Activated T-cell treated with anti-CD3 and anti-CD28 coated beads for 48 hours (primary cell): ENCODE data around the gene FAM98A.

Experiments
- DNase-seq: peaks from one replicate; pipeline ENCODE4 v3.0.0-alpha.2; 2020; ENCODE audit warnings: low read depth

The FAM98A gene

DNA sequence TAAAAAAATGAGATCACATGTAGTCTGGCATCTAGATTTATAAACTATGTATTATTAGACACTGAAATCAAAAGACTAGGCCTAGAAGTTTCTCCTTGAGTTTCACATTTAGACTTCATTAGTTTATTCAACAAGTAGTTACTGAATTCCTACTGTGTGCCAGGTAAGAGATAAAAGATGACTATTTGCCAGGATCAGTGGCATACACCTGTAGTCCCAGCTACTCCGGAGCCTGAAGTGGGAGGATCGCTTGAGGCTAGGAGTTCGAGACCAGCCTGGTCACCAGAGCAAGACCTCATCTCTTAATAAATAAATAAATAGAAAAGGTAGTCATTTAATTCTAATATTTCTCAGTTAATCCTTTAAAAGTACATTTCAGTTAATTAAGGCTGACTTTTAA lies 2.1 kb downstream of the FAM98A start:
- no peak for DNase-seq

DNA sequence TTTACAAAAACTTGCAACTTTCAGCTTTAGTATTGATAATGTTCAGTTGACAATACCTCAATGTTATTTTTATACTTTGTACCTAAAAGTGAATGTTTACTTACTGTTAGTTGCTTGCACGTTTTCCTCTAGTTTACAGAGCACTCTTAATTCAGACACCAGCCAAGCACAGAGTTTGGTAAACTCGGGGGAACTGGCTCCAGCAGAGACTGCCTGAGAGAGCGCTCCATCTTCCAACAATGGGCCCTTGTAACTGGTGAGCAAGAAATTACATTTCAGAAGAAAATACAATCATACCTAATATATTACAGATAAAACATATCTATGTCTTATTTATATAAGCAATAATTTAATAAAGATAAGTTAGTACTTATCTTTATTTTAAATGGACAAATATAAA lies 3.7 kb downstream of the FAM98A start:
- no peak for DNase-seq

DNA sequence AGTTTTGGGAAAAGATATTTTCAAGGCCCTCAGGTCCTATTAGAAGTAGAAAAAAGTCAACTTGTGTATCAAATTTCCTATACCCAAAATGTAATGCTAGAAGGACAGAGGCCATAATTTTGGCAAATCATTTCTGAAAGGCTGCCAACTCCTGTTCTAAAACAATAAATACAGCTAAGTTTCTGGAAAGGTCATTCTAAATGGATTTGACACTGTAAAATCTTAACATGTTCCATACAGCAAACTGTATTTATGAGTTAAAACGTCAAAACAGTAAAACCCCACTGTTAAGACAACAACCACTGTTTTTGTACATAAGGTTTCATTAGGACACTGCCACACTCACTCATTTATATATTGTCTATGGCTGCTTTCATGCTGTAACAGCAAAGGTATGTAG lies 9.7 kb downstream of the FAM98A start:
- no peak for DNase-seq

- no peak for DNase-seq
Observed at GRCh38 chr2:33588232-33588631, 10.9 kb downstream of the FAM98A start.

DNA sequence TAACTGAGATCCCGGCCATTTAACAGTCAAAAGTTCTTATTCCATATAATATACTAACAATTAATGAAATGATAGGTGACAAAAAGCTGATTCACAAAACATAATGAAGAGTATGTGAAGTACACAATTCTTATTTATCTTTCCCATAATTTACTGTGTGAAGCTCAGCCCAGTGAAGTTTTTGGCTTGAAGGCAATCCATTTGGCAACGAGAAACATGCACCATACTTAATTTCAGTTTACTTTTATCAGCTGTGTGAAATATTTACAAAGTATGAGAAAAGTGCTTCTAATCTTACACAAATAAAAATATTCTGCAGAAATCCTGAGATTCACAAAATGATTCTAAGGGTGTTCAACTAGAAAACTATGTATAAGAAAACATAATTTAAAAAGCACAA lies 12.3 kb downstream of the FAM98A start:
- DNase-seq, result no peak

DNA sequence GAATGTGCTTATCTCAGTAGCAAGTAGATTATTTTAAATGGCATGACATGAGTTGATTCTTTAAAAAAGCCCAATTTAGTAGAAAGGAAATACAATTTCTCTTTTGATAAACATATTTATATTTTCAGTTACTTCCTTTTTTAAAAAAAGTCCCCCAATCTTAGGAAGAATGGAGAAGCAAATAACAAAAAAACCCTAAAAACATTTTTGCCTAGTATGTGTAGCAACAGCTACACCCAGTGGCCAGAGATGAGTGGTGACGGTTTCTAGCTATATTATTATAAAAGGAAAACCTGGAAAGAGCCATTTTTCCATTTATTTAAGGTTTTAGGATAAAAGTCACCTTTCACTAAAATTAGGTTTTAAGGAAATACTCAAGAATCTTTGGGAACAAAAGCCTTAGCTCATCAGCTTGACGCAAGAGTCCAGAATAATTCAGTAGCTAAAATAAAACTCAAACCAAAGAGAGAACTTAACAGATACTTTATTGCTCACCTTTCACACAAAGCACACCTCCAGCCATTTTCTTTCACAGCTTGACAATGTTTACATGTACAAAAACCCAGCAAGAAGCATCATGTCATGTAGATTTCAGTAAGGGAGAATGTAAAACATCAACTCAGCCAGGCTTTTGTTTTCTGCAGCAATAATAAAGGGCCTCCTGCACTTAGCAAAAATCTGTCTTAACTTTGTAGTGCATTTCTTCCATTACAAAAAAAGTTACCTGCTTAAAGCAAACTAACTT lies 15.7 kb downstream of the FAM98A start:
- no peak for DNase-seq

GRCh38 chr2:33581872-33582271 lies 17.2 kb downstream of the FAM98A start:
- DNase-seq, result no peak

- no peak for DNase-seq
Observed at GRCh38 chr2:33579227-33579626, 19.9 kb downstream of the FAM98A start.

DNA sequence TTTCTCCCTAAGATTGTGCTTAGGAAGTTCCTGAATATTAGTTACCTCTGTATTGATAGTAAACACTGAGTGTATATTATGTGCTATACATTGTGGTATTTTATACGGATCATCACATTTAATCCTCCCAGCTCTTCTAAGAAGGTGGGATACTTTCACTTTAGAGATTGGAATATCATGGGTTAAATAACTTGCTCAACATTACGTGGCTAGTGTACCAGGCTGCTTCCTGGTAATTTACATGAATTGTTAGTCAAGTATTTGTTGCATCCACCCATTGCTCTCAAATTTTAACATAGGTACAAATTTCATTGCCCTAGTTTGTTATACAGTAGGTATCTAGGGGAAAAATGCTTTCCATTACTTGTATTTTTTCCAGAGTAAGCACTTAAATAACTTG lies 21.4 kb downstream of the FAM98A start:
- DNase-seq, result no peak

DNA sequence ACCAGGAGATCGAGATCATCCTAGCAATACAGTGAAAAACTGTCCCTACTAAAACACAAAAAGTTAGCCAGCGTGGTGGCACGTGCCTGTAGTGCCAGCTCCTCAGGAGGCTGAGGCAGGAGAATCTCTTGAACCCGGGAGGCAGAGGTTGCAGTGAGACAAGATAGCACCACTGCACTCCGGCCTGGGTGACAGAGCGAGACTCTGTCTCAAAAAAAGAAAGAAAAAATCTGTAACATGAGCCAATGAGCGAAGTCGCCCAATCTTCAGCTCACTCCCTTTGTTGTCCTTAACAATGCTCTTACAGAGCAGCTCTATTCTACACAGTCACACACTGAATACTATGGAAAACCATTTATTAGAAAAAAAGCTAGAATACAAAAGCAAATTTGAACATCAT lies 22.0 kb downstream of the FAM98A start:
- DNase-seq, result no peak

- no peak for DNase-seq
Observed at GRCh38 chr2:33573657-33574056, 25.4 kb downstream of the FAM98A start.

DNA sequence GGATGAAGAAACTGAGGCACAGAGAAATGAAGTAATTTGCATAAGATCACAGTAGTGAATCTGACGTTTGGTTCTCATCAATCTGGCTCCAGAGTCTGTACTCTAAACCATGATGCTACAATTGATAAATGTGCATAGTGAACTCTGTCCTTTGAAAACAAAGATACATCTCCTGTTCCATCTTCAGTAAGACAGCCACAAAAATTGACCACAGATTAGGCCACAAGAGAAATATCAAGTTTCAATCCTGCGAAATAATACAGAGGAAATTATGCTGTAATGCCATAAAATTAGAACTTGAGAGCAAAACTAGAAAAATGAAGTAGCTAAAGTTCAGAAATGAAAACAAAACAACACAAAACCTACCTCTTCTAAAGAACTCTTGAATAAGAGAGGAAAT lies 28.4 kb downstream of the FAM98A start:
- DNase-seq, result no peak

DNA sequence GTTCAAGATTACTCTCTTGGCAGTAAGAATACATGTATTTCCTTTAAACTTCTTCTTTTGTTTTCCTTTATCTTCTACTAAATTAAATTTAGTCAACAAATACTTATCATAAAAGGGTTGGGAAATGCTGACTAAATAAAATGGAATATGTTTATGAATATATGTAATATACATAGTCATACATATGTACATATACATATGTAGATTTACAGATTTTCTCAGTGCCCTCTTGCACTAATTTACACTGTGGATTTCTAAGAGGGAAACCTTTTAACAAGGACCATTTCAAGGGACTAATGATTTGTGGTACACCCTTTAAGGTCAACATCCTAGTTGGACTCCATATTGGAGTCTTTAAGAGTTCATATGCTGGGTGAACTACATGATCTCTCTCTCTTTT lies 37.2 kb downstream of the FAM98A start:
- DNase-seq, result no peak

GRCh38 chr2:33560017-33560416 lies 39.1 kb downstream of the FAM98A start:
- no peak for DNase-seq

GRCh38 chr2:33559328-33559727 lies 39.8 kb downstream of the FAM98A start:
- DNase-seq, result no peak

- DNase-seq, result no peak
Observed at GRCh38 chr2:33555681-33556080, 43.4 kb downstream of the FAM98A start.

DNA sequence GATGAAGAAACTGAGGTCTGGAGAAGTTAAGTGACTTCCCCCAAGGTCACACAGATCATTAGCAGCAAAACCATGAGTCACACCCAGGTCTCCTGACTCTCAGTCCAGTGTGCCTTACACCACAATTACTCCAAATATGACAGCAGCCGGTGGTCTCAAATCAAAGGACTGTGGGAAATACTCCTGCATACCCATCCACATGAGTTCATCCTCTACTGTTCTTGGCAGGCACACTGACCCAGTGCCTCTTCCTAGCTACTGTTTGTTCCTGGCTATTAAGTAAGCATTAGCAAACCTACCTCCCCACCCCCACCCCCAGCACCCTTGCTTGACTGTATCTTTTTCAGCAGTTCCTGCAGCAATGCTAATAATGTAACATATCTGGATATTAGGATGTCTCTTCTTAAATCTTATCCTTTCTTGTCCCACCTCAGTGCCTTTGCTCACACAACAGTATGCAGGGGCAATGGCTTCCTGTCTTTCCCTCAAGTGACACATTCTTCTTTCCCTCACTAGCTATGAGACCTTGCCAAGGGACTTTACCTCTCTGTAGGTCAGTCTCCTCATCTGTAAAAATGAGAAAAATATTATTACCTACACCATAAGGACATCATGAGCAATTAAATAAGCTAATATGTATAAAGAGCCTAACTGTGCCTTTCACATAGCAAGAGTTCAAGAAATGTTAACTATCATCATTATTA lies 46.2 kb downstream of the FAM98A start:
- no peak for DNase-seq

GRCh38 chr2:33550206-33550605 lies 48.9 kb downstream of the FAM98A start:
- no peak for DNase-seq

DNA sequence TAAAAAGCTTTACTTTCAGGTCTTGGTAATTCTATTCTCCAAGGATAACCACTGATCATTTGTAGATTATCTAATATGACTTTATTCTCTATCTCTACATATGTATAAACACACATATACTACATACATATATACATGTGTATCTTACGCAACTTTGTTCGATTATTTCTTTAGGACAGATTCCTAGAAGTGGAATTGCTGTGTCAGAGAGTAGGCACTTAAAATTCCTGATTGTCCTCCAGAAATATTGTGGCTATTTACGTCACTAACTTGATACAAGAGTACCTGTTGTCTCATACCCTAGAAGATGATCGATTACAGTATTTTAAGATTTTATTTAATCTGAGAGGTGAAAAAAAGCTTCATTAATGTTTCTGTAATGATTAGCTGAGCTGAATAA lies 57.9 kb downstream of the FAM98A start:
- DNase-seq, result no peak

- DNase-seq, result no peak
Observed at GRCh38 chr2:33535421-33535820, 63.7 kb downstream of the FAM98A start.
